ENCODE measurements around the gene PRKCH. TPM values are rescaled to one million over a fixed set of nuclear protein-coding genes. Genes with fewer than 3 reads are reported as not detected.

PRKCH gene
- total RNA-seq, 1 donor from 2014 or later: 19.1 TPM

GRCh38 chr14:61364243-61364642, 42.9 kb downstream of the PRKCH start:
- no peaks in the 10 kb centered on the region for H3K36me3 Mint-ChIP-seq
- H3K4me3 Mint-ChIP-seq: no peak overlapping the region
- no peak for TF ChIP-seq CTCF (conservative IDR thresholded peaks at IDR 0.05)
- H3K4me1 Mint-ChIP-seq (ENCODE audit: unreplicated experiment): peaks cover 21% of the 10 kb centered on the region
- H3K9me3 Mint-ChIP-seq: no peaks in the 10 kb centered on the region
- H3K27me3 Mint-ChIP-seq: no peaks in the 10 kb centered on the region
- no peak overlapping the region for H3K27ac Mint-ChIP-seq
- no peak for DNase-seq (ENCODE audit: extremely low spot score, unreplicated experiment)

- no peak for DNase-seq (ENCODE audit: extremely low spot score, unreplicated experiment)
- Mint-ChIP-seq H3K36me3 (no peaks in the 10 kb centered on the region), H3K4me3 (no peak overlapping the region), H3K9me3 (no peaks in the 10 kb centered on the region), H3K27ac (no peak overlapping the region), H3K4me1 (ENCODE audit: unreplicated experiment) (peaks cover 25% of the 10 kb centered on the region), H3K27me3 (no peaks in the 10 kb centered on the region)
- no peak for TF ChIP-seq CTCF (conservative IDR thresholded peaks at IDR 0.05)
These were observed 44.4 kb downstream of the PRKCH start for GRCh38 chr14:61365667-61366212.

- Mint-ChIP-seq H3K27ac (peak overlapping the region; percentile 88), H3K36me3 (no peaks in the 10 kb centered on the region), H3K27me3 (no peaks in the 10 kb centered on the region), H3K4me1 (ENCODE audit: unreplicated experiment) (peaks cover 25% of the 10 kb centered on the region), H3K4me3 (peak overlapping the region; percentile 78), H3K9me3 (no peaks in the 10 kb centered on the region)
- no peak for TF ChIP-seq CTCF (conservative IDR thresholded peaks at IDR 0.05)
- no peak for DNase-seq (ENCODE audit: extremely low spot score, unreplicated experiment)
These were observed 46.8 kb downstream of the PRKCH start for GRCh38 chr14:61368114-61368710.

- peak overlapping the region; percentile 88 for H3K27ac Mint-ChIP-seq
These were observed 47.5 kb downstream of the PRKCH start for GRCh38 chr14:61368781-61369453.

DNA sequence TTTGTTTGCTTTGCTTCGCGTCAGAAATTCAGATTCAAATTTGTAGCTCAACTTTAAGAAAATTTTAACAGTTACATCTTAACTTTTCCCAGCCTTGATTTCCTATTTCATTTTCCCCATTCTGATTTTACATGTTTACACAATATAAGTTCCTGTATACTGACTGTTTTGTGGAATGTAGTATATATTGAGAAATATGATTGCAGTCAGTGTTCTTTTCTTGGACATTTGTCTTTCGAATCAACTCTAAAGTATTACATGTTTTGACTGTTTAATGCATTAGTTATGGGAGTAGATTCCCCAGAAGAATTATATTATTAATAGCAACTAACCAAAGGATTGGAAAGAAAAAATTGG, 48.1 kb downstream of the PRKCH start:
- peaks cover 25% of the 10 kb centered on the region for H3K4me1 Mint-ChIP-seq (ENCODE audit: unreplicated experiment)
- H3K27me3 Mint-ChIP-seq: no peaks in the 10 kb centered on the region
- H3K4me3 Mint-ChIP-seq: no peak overlapping the region
- peak overlapping the region; percentile 88 for H3K27ac Mint-ChIP-seq
- no peaks in the 10 kb centered on the region for H3K36me3 Mint-ChIP-seq
- H3K9me3 Mint-ChIP-seq: no peaks in the 10 kb centered on the region
- no peak for TF ChIP-seq CTCF (conservative IDR thresholded peaks at IDR 0.05)
- DNase-seq (ENCODE audit: extremely low spot score, unreplicated experiment): no peak

More at GRCh38 chr14:61368781-61369453, 47.5 kb downstream of the PRKCH start:
- no peak for TF ChIP-seq CTCF (conservative IDR thresholded peaks at IDR 0.05)
- H3K4me1 Mint-ChIP-seq (ENCODE audit: unreplicated experiment): peaks cover 25% of the 10 kb centered on the region
- H3K4me3 Mint-ChIP-seq: peak overlapping the region; percentile 10
- DNase-seq (ENCODE audit: extremely low spot score, unreplicated experiment): no peak
- H3K9me3 Mint-ChIP-seq: no peaks in the 10 kb centered on the region
- H3K36me3 Mint-ChIP-seq: no peaks in the 10 kb centered on the region
- no peaks in the 10 kb centered on the region for H3K27me3 Mint-ChIP-seq

All from type B pancreatic cell (in vitro differentiated cells).